ENCODE data around the gene GPX6.
"Not testable (repeated sequence)": the region's sequence is repeated elsewhere in the genome, so short reads cannot be mapped to it uniquely, and the experiment has no call there.

GPX6 gene, protein sequence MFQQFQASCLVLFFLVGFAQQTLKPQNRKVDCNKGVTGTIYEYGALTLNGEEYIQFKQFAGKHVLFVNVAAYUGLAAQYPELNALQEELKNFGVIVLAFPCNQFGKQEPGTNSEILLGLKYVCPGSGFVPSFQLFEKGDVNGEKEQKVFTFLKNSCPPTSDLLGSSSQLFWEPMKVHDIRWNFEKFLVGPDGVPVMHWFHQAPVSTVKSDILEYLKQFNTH

DNA sequence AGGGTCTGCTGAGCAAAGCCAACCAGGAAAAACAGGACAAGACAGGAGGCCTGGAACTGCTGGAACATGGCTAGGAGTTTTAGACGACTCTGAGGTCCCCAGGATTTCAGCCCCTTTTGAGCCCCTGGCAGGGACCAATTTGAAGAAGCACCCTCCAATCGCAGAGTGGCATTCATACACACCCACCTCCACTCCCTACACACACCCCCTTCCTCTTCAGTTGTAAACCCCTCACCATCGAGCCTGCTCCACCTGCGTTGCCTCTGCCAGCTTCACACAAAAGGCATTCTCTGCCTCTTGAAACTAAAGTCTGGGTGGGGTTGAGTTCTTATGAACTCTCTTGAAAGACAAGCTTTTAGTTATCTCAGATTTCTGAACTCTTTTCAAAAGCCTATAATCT lies at the start of gene GPX6:
Gene GPX6 (minus strand): TSS at position 118 of the 400 bp plus-strand sequence. CDS start 50 bp downstream, at position 68.
- DNase-seq (ENCODE audit: extremely low spot score, insufficient read length, low read depth) = no peak
- FAIRE-seq = no peak

DNA sequence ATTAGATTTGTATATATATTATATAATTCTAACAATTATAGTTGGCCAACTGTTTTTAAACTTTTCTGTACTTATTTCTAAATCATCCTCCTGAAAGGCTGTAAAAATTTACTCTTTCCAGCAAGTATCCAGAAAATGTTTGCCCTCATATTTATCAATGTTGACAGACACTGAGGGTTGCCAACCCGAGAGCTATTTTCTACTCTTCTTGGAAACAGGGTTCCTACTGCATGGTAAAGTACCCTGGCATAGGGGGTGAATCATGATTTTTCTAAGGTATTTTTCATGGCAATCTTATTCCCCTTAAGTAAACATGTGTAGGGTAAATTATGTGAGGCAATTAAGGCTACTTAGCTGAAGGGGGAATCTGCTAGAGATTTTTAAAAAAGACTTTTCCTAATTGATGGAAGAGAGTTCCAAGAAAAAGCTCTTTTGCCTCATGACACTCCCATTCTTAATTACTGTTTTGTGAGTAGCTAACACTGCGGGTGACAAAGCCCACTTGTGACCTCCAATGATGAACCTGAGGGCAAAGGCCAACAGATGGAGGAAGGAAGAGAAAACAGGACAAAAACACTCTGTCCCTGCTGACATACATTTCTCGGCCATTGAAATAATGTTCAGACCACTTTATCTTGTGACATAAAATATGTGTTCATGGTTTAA lies 48.0 kb upstream of the GPX6 start:
- FAIRE-seq (no peak), DNase-seq (ENCODE audit: extremely low spot score, insufficient read length, low read depth) (no peak)

DNA sequence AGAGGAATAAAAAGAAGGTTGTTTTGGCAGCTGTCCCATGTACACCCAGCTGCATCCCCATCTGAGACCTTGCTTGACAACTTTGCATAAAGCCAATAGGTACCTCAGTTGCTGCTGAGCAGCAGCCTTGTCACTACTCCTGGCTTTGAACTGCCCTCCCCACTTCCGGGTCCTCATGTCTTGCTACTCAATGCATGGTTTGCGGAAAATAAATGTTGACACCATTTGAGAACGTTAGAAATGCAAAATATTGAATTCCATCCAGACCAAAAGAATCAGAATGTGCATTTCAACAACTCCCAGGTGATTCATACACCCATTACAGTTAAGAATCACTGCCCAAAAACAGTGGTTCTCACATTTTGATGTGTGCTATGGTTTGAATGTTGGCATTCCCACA lies 43.0 kb upstream of the GPX6 start:
- DNase-seq (ENCODE audit: extremely low spot score, insufficient read length, low read depth) = no peak
- FAIRE-seq = no peak

DNA sequence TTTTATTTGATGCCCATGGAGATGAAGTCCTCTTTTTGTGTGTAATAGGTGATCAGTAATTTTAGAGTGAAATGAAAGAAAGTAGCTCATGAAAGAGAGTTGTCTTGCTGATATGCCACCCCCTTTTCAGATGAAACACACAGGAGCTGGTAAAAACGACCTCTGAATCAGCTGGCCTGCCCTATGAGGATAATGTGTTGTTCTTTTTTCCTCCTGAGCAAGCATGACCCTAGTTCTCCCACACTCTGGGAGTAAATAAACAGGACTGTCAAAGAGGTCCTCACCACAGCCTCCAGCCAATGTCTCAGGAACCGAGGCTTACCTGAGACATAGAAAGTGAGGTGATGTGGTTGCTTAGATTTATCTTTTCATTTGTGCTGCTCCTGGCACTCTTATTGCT lies 39.5 kb upstream of the GPX6 start:
- no peak for FAIRE-seq

DNA sequence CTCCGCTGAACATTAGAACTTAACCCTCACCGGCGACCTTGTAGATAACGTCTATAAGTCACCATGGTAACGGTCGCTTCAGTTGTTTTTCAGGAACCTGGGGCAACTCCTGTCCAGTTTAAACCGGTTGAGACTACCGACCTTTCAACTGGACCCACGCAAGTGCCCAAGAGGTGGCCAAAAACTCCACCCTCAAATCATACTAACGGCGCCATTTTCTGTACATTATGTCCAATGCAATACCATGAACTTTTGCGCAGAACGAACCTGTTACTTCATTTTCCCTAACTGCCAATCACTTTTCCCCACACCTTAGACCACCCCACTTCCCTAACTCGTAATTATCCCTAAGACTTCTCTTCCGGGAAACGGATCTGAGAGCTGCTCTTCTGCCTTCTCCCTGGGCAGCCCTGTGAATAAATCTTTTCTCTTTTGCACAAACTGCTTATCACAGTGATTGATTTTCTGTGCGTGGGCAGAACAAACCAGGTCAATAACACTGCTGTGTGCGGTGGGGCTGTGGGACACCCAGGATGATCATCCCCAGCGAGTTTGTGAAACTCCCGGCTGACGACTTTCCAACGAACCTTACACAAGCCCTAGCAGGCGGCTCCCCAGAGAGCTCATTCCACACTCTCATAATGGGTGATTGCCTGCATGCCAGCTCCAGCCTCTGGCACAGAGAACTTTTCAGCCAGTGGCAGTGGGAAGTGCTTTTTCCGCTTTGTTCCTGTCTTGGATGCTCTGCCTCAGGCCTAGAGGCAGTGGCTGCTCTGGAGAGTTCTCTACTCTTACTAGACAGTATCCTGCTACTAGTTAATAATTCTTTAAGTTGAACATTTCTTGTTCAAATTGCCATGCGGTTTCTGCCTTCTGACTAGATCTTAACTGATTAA lies 38.6 kb upstream of the GPX6 start:
- DNase-seq (ENCODE audit: extremely low spot score, insufficient read length, low read depth) (no peak), FAIRE-seq (no peak)

More for the DNA sequence above, 39.5 kb upstream of the GPX6 start:
- no peak for DNase-seq (ENCODE audit: extremely low spot score, insufficient read length, low read depth)

DNA sequence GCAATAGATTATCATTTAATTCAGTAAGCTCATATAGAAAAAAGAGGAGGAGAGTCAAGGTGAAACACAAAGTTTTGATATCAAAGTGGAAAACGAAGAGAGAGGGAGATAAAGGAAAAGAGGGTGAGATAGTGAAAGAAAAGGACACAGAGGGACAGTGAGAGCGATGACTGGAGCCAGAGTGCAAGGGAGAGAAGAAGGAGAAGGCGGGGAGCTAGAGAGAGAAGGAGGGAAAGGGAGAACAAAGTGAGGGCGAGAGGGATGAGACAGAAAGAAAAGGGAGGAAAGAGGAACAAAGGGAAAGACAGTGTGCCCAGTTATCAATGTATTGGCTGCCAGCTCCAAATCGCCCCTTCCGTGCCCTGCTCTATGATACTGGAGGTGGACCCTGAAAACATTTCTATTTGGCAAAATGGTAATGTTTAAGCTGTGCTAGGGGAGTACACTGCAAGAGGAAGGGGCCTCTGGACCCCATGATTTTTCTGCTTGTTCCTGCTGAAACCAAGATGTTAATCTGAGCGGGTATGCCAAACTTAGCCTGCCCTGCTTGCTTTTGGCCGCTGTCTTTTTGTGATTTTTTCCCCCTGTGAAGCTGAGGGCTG lies 37.9 kb upstream of the GPX6 start:
- DNase-seq (ENCODE audit: extremely low spot score, insufficient read length, low read depth) = no peak
- FAIRE-seq = no peak

DNA sequence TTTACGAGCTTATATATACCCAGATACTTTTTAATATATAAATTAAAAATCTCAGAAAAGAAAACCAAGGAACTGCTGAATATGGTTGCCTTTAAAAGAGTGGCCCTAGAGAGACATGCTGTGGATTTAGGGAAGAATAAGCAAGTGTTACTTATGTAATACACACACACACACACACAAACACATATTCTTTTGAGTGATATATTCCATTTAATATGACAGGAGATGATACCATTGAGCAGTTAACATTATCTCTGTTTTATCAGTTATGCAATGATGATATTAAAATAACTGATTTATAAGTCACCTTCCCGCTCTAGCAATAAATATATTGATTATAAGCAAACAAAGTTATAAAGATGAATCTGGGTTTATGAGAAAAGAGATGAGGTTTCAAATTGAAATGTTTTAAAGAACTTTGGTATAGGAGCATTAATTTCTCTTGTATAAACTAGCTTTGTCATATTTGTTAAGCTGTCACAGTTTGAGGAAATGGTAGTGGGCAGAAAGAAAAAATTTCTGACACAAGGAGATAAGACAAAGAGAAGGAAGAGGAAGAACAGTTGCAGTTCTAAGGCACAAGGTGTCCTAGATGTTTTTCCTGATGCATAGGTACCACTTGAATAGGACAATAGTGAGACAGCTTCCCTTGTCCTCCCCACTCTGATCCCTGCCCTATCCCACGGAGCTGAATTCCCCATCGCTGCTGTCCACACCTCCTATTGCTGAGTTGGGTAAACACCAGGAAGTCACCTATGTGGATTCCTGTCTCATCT lies 36.5 kb upstream of the GPX6 start:
- DNase-seq (ENCODE audit: extremely low spot score, insufficient read length, low read depth) = no peak
- FAIRE-seq = no peak

DNA sequence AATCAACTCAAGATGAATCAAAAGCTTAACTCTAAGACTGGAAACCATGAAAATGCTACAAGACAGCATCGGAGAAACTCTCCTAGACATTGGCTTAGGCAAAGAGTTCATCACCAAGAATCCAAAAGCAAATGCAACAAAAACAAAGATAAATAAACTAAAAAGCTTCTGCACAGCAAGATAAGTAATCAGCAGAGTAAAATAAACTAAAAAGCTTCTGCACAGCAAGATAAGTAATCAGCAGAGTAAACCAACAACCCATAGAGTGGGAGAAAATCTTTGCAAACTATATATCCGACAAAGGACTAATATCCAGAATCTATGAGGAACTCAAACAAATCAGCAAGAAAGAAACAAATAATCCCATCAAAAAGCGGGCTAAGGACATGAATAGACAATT lies 31.4 kb upstream of the GPX6 start:
- DNase-seq (ENCODE audit: extremely low spot score, insufficient read length, low read depth); FAIRE-seq: not testable (repeated sequence)

DNA sequence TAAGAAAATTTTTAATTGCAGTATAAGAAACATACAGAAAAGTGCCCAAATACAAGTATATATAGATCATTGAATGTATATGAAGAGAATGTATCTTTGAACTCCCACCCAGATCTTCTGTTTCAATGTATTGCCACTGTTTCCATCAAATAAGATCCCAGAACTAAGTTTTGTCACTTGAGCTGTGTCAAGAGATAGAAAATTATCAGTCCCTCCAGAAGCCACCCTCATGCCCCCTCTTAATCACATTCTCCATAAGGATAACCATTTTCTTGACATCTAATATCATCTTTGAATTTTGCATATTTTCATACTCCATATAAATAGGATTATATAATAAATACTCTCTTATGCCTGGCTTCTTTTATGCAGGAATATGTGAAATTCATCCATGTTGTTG lies 30.4 kb upstream of the GPX6 start:
- FAIRE-seq (no peak), DNase-seq (ENCODE audit: extremely low spot score, insufficient read length, low read depth) (no peak)

DNA sequence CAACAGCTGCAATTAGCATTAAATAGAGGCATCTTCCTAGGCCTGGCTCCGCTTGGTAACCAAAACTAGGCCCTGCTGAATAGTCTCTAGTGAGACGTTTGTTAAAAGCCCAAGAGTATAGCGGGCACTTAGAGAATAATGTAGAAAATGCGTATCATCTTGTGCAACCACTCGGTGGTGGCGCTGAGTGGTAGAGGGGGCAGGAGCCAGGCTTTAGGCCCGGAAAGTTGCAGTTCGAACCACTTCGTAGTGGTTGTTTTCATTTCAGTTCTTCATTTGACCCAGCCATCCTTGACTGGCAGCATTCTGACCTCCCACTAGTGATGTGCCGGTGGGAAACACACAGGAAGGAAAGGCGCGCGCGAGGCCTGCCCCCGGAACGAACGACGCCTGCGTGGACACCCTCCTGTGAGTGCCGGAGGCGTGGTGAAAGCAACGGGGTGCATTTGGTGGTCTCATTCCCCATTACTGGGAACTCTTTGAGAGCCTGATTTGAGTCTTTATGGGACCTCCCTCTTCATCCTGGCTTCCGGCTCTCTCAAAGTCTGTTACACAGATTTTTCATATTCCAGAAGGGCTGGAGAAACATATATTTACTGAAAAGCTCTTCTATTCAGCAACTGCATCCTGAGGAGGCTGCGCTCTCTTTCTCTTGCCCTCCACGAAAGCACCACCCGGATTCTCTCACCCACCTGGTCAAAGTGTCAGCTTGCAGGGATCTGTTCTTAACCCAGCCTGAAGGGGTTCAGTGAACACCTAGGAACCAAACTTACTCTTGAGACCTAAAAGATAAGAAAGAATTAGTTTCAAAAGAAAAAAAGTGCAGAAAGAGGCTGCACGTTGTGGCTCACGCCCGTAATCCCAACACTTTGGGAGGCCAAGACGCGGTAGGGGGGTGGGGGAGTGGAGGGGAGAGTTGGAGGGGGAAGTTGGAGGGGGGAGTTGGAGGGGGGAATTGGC lies 28.3 kb upstream of the GPX6 start:
- no peak for FAIRE-seq
- DNase-seq (ENCODE audit: extremely low spot score, insufficient read length, low read depth) = no peak

DNA sequence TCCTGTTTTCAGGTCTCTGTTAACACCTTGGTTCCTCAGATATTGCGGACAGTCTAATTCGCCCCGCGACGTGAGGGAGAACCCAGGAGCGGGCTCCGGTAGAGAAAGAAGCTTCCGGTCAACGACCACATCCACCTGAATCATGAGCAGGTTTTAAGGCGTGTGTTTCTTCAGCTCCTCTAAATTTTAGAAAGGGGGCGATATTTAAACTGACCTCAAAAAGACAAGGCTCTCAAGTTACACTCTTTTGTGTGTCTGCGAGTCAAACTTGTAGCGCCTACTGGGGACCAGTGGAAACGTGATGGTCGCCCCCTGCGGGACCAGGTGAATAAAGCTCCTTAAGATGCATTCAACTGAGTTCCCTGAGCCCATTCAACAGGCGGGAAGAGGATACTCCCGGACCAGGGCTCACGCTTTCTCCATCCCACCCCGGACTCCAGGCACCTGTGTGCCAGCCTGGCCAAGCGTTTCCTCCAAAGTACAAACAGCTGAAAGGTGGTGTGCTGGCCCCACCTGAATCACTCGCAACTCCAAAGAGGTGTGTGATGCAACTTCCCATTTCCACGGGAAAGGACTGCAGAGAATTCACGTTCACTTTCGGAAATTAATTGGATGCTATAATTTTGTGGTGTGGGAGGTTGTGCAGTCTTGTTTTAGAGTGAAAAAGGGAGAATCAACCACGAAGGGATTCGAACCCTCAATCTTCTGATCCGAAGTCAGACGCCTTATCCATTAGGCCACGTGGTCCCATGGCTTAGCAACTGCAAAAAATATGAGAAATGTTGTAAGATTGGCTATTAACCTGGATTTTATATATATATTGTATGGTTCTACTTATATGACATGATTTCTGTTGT lies 27.1 kb upstream of the GPX6 start:
- no peak for FAIRE-seq
- DNase-seq (ENCODE audit: extremely low spot score, insufficient read length, low read depth) = no peak

DNA sequence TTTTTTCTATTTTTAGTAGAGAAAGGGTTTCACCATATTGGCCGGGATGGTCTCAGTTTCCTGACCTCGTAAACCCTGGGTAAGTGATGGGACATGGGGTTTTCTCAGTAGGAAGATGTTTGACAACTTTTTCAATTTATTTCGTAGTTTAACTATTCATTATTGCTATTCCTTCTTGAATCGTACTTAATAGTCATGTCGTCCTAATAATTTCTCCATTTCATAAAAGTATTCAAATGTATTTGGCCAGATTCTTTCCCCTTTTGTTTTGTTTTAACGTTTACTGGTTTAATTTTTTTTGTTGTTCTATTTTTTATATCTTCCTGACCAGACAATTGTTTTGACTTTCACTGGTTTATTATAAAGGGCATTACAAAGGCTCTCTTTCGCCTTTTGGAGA lies 26.4 kb upstream of the GPX6 start:
- DNase-seq (ENCODE audit: extremely low spot score, insufficient read length, low read depth) (no peak), FAIRE-seq (no peak)

DNA sequence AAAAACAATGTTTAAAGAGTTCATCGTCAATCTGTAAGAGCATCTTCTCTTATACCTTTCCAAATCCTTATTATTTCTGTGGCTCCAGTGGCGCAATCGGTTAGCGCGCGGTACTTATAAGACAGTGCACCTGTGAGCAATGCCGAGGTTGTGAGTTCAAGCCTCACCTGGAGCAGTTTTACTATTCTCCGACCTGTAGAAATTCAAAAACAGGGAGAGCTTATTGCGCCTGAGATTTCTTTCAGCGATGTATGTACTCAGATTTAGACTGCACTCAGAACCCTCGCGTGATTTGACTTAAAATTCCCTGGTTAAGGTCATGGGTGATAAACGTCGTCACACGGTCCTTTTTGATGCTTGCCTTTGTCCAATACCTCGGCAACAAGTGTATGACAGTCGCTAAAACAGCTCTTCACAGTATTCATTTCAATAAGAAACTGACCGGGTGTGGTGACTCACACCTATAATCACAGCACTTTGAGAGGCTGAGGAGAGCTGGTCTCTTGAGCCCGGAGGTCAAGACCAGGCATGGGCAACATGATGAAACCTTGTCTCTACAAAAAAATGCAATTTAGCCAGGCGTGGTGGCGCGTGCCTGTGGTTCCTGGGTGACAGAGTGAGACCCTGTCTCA lies 22.0 kb upstream of the GPX6 start:
- FAIRE-seq (no peak), DNase-seq (ENCODE audit: extremely low spot score, insufficient read length, low read depth) (no peak)

DNA sequence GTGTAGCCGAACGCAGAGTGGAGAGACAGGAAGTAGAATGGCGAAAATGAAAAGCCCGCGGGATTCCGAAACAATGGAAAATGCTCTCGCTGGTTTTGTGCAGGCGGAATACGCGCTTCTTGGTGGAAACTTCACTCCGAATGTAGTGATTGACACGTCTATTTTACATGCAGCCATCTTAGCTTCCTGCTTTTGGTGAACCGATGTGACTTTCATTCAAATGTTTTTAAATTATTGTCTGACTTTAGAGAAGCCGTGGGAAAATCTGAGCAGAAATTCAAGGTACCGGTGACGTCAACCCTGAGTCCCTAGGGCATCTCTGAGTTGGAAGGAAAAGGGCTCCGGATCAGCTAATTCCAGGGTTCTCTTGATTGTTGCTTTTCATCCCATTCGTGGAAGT lies 21.5 kb upstream of the GPX6 start:
- DNase-seq (ENCODE audit: extremely low spot score, insufficient read length, low read depth) = no peak

DNA sequence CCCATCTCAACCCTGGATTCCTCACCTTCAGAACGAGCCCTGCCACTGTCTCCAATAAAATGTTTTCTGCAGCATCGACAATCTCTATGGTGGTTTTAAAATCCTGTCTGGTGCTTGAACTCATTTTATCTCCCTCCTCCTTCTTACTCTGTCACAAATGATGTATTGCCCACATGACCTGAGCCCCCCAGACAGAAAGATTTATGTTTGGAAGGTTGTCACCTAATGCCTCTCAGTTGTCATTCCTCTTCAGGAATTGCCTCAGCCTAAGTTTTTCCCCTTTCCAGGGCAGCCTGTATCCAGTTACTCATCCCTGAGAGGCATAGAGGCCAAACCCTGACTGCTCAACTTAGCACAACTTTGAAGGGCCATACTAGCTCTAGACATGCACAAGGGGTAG lies 19.3 kb upstream of the GPX6 start:
- no peak for FAIRE-seq

More for the DNA sequence above, 21.5 kb upstream of the GPX6 start:
- FAIRE-seq = no peak

DNA sequence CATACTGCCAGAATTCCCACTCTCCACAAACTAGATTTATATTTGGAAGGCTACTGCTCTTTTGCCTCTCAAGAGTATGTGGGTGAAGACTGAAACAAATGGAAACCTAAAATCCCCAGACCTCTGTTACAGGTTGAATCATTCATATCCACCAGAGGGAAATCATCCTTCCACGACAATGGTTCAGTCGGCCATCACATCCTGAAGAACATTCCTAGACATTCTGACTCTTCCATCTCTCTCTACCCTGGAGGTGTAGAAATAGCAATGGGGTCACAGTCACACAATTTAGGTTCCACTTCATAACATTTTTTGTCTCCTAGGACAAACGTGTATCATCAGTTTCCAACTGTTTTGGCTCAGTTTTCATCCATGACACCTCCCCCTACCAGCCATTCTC lies 18.7 kb upstream of the GPX6 start:
- FAIRE-seq (no peak), DNase-seq (ENCODE audit: extremely low spot score, insufficient read length, low read depth) (no peak)

More for the DNA sequence above, 19.3 kb upstream of the GPX6 start:
- no peak for DNase-seq (ENCODE audit: extremely low spot score, insufficient read length, low read depth)

DNA sequence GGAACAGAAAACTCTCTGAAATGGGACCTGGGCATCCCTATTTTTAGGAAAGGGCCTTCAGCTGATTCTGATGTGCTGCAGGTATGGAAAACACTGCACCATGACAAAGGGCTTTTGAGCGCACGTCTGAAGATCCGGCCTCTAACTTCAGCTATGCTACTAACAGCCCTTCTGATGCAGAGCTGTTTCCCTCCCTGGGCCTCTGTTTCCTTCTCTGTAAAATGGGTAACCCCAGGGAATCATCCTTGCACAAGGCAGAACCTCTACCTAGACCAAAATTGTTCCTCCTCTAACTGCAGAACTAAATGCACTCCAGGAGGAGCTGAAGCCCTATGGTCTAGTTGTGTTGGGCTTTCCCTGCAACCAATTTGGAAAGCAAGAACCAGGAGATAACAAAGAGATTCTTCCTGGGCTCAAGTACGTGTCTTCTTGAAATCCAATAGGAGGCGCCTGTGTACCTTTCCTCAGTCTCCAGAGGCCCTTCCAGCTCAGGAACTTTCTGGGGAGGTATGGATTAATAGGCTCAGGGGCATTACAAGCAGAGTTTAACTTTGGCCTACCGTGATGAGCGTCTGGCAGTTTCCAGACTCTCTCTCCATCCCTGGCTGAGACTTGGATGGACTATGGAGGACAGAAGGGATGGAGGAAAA lies 16.0 kb upstream of the GPX6 start:
- FAIRE-seq (no peak), DNase-seq (ENCODE audit: extremely low spot score, insufficient read length, low read depth) (no peak)

All from GM18507 (cell line).